Natural killer cell (primary cell): Measurements from ENCODE around the gene SEMA7A. TPM values are rescaled to one million over a fixed set of nuclear protein-coding genes. Genes with fewer than 3 reads are reported as not detected.

Source experiments
- ATAC-seq, 3 donors: fragments of 150-1000 bp in 2 of 3; fragments of 200-7000 bp in 1 of 3; cut with Tn5 transposase; 1 replicate in 1 of 3; 2 replicates in 2 of 3; pipeline ENCODE4 v1.10.0; 2021; ENCODE audit warnings: mild to moderate bottlenecking in 2 of 3, moderate library complexity in 2 of 3
- DNase-seq, 2 donors: peaks; one replicate each; pipeline versions ENCODE4 v3.0.0 to v3.0.0-alpha.2; 2013 to 2021; ENCODE audit warnings: mixed read lengths in 1 of 2
- H3K27ac ChIP-seq: one replicate; pipeline ENCODE4 v1.5.1; 2013; ENCODE audit warnings: mild to moderate bottlenecking, low read length
- H3K27me3 ChIP-seq: one replicate; pipeline ENCODE4 v1.6.1; 2013; ENCODE audit warnings: low read length; ENCODE audit not compliant: control insufficient read depth, insufficient read depth
- H3K36me3 ChIP-seq: one replicate; pipeline ENCODE4 v1.6.1; 2013; ENCODE audit warnings: low read length; ENCODE audit not compliant: control insufficient read depth, insufficient read depth
- H3K4me1 ChIP-seq: one replicate; pipeline ENCODE4 v1.6.1; 2013; ENCODE audit warnings: low read length; ENCODE audit not compliant: control insufficient read depth, insufficient read depth
- H3K4me3 ChIP-seq: one replicate; pipeline ENCODE4 v1.5.1; 2013; ENCODE audit warnings: low read length
- H3K9me3 ChIP-seq: one replicate; pipeline ENCODE4 v1.6.1; 2013; ENCODE audit warnings: low read length; ENCODE audit not compliant: control insufficient read depth, insufficient read depth
- H3K27ac Mint-ChIP-seq, 2 donors: one replicate each; pipeline ENCODE4 v1.8.0; 2022; ENCODE audit warnings: mild to moderate bottlenecking in 2 of 2, mixed read lengths in 2 of 2, moderate library complexity in 1 of 2
- H3K27me3 Mint-ChIP-seq, 2 donors: one replicate each; pipeline ENCODE4 v1.8.0; 2022; ENCODE audit warnings: low read depth in 2 of 2, mixed read lengths in 2 of 2
- H3K36me3 Mint-ChIP-seq: one replicate; pipeline ENCODE4 v1.8.0; 2022; ENCODE audit warnings: mixed read lengths
- H3K4me1 Mint-ChIP-seq, 2 donors: one replicate each; pipeline ENCODE4 v1.8.0; 2022; ENCODE audit warnings: mixed read lengths in 2 of 2
- H3K4me3 Mint-ChIP-seq: one replicate; pipeline ENCODE4 v1.8.0; 2022; ENCODE audit warnings: mild to moderate bottlenecking, moderate library complexity, mixed read lengths
- H3K9me3 Mint-ChIP-seq, 2 donors: one replicate each; pipeline ENCODE4 v1.8.0; 2022; ENCODE audit warnings: mixed read lengths in 2 of 2
- WGBS: methylation state at CpG from one replicate; pipeline ENCODE4 v1.1.7; 2013; ENCODE audit warnings: missing lambda C conversion rate; ENCODE audit not compliant: insufficient coverage; 5-methylcytosine and 5-hydroxymethylcytosine counted together
- intact Hi-C: fragments of 100-400 bp; cut with micrococcal nuclease; formaldehyde crosslinking; loops from one replicate; pipeline ENCODE4 v1.14.2; 2022
- total RNA-seq, 4 donors: library from RNA; stranded (reverse); fragments of 120-200 nt in 1 of 4; gene quantifications; one replicate each; pipeline versions ENCODE4 v1.2.3 to v1.2.4, GENCODE V29; 2013 to 2022
- TF ChIP-seq, protein P1 (sequence below): fragments of 200-600 bp; IDR thresholded peaks from one replicate; pipeline ENCODE4 v1.8.0; 2022; ENCODE audit warnings: antibody characterized with exemption

SEMA7A gene
- total RNA-seq, 3 donors from 2014 or later (not counting 1 experiment from before 2014, with no cell fraction given) = 4.7 to 46.2 (median 9.0) TPM

DNA sequence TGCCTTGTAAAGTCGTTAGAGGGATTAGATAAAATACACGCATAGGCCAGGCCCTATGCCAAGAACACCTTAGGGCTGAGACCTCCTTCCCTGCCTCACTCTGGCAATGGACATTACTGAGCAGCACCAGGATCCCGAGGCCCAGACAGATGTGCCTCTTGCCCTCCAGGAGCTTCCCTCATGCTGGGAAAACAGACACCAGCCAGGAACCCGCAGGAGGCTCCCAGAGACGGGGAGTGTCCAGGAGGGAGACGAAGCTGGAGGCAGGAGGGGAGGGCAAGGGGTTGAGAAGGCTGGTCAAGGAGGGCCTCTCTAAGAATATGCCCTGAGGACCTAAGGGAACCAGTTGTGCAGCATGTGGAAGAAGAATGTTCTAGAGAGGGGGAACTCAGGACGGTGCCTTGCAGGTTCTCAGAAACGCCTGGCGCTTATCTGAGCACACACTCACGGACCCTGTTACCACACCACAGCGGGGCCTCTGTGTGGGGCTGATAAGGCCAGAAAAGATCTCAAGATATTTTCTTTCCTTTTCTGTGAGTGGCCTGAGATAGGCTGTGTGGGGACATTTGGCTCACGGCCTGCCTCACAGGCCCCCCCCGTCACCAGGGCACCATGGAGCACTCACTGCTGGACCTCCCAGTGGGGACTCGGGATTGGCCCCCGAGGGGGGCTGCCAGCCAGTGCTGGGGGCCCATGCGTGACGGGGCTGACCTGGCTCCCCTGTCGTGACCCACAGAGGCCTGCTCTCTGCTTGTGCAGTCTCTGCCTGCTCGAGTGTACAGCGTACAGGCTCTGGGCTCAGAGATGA lies 44.3 kb downstream of the SEMA7A start:
- H3K27me3 ChIP-seq = no peaks in the 10 kb centered on the region
- TF ChIP-seq, protein P1, sequence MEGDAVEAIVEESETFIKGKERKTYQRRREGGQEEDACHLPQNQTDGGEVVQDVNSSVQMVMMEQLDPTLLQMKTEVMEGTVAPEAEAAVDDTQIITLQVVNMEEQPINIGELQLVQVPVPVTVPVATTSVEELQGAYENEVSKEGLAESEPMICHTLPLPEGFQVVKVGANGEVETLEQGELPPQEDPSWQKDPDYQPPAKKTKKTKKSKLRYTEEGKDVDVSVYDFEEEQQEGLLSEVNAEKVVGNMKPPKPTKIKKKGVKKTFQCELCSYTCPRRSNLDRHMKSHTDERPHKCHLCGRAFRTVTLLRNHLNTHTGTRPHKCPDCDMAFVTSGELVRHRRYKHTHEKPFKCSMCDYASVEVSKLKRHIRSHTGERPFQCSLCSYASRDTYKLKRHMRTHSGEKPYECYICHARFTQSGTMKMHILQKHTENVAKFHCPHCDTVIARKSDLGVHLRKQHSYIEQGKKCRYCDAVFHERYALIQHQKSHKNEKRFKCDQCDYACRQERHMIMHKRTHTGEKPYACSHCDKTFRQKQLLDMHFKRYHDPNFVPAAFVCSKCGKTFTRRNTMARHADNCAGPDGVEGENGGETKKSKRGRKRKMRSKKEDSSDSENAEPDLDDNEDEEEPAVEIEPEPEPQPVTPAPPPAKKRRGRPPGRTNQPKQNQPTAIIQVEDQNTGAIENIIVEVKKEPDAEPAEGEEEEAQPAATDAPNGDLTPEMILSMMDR = no peak
- Mint-ChIP-seq H3K9me3 (no peaks in the 10 kb centered on the region), H3K4me3 (no peak overlapping the region), H3K27ac (no peak overlapping the region), H3K27me3 (no peaks in the 10 kb centered on the region), H3K36me3 (no peaks in the 10 kb centered on the region), H3K4me1 (peaks cover 6 to 33% of the 10 kb centered on the region in 2 donors)
- peaks cover 41% of the 10 kb centered on the region for H3K4me1 ChIP-seq
- no peak overlapping the region for H3K27ac ChIP-seq
- peak in 1 of 3 donors; percentile 75 for ATAC-seq
- no peak overlapping the region for H3K4me3 ChIP-seq
- no peaks in the 10 kb centered on the region for H3K36me3 ChIP-seq
- intact Hi-C loops = no loop called here
- no peaks in the 10 kb centered on the region for H3K9me3 ChIP-seq
- no peak for DNase-seq
- WGBS = 70% methylated on average over 20 of the region's 20 CpGs

DNA sequence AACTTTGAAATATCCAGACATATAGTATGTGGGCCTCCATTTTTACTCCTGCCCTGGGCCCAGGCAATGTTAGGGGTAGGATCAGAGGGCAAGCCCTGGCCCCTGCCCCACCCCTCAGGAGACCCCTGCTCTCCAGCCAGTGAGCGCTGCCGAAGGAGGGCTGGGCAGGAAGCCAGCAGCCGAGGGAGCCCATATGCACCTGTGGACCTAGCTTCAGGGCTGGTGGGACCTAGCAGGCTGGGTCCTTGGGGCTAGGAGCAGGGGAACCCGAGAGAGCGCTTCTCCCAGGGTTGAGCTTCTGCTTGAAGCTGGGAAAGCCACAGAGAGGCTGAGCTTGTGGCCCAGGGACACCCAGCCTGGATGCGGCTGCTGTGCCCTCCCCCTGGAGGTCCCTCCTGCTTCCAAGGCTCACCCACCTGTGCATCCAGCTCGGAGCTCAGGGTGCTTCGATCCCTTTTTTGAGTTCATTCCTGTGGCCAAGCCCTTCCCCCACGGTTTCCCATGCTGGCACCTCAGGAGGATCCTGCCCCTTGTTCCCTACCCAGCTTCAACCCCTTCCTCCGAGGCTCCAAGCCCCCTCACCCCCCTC lies 45.3 kb downstream of the SEMA7A start:
- peaks cover 51% of the 10 kb centered on the region for H3K4me1 ChIP-seq
- peaks cover 11 to 38% of the 10 kb centered on the region in 2 donors for H3K4me1 Mint-ChIP-seq
- no peak overlapping the region for H3K4me3 ChIP-seq
- DNase-seq (no peak), ATAC-seq (no peak)
- WGBS = 85% methylated on average over 10 of the region's 10 CpGs
- no peak overlapping the region for H3K27ac ChIP-seq
- H3K27ac Mint-ChIP-seq = no peak overlapping the region
- no peaks in the 10 kb centered on the region for H3K9me3 ChIP-seq
- H3K36me3 Mint-ChIP-seq = no peaks in the 10 kb centered on the region
- no peaks in the 10 kb centered on the region for H3K9me3 Mint-ChIP-seq
- H3K27me3 ChIP-seq = no peaks in the 10 kb centered on the region
- TF ChIP-seq, protein P1 = no peak
- intact Hi-C loops = no loop called here
- no peaks in the 10 kb centered on the region for H3K36me3 ChIP-seq
- H3K4me3 Mint-ChIP-seq = no peak overlapping the region
- H3K27me3 Mint-ChIP-seq = no peaks in the 10 kb centered on the region

DNA sequence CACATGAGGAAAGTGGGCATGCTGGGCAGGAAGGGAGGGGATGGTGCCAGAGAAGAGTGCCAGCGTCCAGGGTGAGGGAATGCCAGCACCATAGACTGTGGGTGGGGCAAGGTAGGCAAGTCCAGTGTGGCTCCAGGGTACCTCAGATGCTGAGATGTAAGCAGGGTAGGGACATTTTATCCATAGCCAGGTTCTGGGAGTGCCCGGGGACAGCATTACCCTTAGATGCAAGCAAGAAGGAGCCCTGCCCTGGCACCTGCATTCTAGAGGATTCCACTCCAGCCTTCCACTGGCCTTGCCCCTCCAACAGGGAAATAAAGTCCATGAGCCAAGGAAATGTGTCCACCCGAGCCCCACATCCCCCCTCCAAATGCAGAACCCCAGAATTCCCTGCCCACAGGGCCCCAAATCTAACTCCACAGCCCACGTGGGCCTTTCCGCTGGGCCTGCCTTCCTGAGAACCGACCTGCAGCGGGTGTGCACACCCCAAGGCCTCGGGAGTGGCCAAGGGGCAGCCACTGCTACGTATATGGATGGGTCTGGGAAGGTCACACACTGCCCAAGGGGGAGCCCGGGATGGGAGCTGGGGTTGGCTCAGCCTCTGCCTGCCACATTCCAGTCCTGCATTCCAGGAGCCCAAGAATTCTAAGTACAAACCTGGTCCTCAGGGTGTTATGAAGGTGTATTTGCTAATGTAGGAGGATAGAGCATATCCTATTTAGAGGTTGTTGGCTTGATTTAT lies 46.0 kb downstream of the SEMA7A start:
- H3K36me3 ChIP-seq = no peaks in the 10 kb centered on the region
- Mint-ChIP-seq H3K4me1 (peaks cover 11 to 35% of the 10 kb centered on the region in 2 donors), H3K9me3 (no peaks in the 10 kb centered on the region), H3K36me3 (no peaks in the 10 kb centered on the region), H3K27me3 (no peaks in the 10 kb centered on the region), H3K4me3 (no peak overlapping the region), H3K27ac (no peak overlapping the region)
- ATAC-seq (no peak), DNase-seq (no peak)
- TF ChIP-seq, protein P1 = no peak
- 78% methylated on average over 10 of the region's 10 CpGs for WGBS
- intact Hi-C loops = no loop called here
- no peaks in the 10 kb centered on the region for H3K27me3 ChIP-seq
- no peaks in the 10 kb centered on the region for H3K9me3 ChIP-seq
- H3K27ac ChIP-seq = no peak overlapping the region
- no peak overlapping the region for H3K4me3 ChIP-seq
- H3K4me1 ChIP-seq = peaks cover 57% of the 10 kb centered on the region
